Activated gamma-delta T cell (primary cell): ENCODE data around the gene MNAT1.
"Not testable (repeated sequence)": the region's sequence is repeated elsewhere in the genome, so short reads cannot be mapped to it uniquely, and the experiment has no call there.

ENCODE experiments used
- DNase-seq: peaks from one replicate; lab custom pipeline; 2025; lab: John Stamatoyannopoulos, UW

Gene MNAT1

GRCh38 chr14:60882219-60882618 lies 147.7 kb downstream of the MNAT1 start:
- DNase-seq: no peak

GRCh38 chr14:60884134-60884533 lies 149.6 kb downstream of the MNAT1 start:
- DNase-seq: no peak

GRCh38 chr14:60890636-60891035 lies 156.1 kb downstream of the MNAT1 start:
- not testable (repeated sequence) for DNase-seq

GRCh38 chr14:60893911-60894310 lies 159.3 kb downstream of the MNAT1 start:
- DNase-seq: no peak

GRCh38 chr14:60904381-60904780 lies 169.8 kb downstream of the MNAT1 start:
- DNase-seq: no peak

GRCh38 chr14:60905923-60906322 lies 171.4 kb downstream of the MNAT1 start:
- no peak for DNase-seq

- no peak for DNase-seq
Observed at GRCh38 chr14:60915781-60916180, 181.2 kb downstream of the MNAT1 start.

GRCh38 chr14:60922050-60922449 lies 187.5 kb downstream of the MNAT1 start:
- no peak for DNase-seq

- DNase-seq: no peak
Observed at GRCh38 chr14:60925286-60925685, 190.7 kb downstream of the MNAT1 start.

- no peak for DNase-seq
Observed at GRCh38 chr14:60926002-60926401, 191.4 kb downstream of the MNAT1 start.

GRCh38 chr14:60931218-60931617 lies 196.7 kb downstream of the MNAT1 start:
- DNase-seq: no peak

GRCh38 chr14:60933920-60934655 lies 199.5 kb downstream of the MNAT1 start:
- DNase-seq: no peak

GRCh38 chr14:60935319-60935718 lies 200.8 kb downstream of the MNAT1 start:
- no peak for DNase-seq

- DNase-seq: no peak
Observed at GRCh38 chr14:60943637-60944032, 209.1 kb downstream of the MNAT1 start.

- DNase-seq: no peak
Observed at GRCh38 chr14:60944204-60944603, 209.6 kb downstream of the MNAT1 start.

GRCh38 chr14:60945984-60946383 lies 211.4 kb downstream of the MNAT1 start:
- no peak for DNase-seq

GRCh38 chr14:60946773-60947172 lies 212.2 kb downstream of the MNAT1 start:
- DNase-seq: no peak

- DNase-seq: no peak
Observed at GRCh38 chr14:60951776-60952435, 217.3 kb downstream of the MNAT1 start.

GRCh38 chr14:60956202-60956601 lies 221.6 kb downstream of the MNAT1 start:
- DNase-seq: no peak

- DNase-seq: no peak
Observed at GRCh38 chr14:60956632-60957031, 222.1 kb downstream of the MNAT1 start.

GRCh38 chr14:60958146-60958545 lies 223.6 kb downstream of the MNAT1 start:
- DNase-seq: no peak

GRCh38 chr14:60963761-60964160 lies 229.2 kb downstream of the MNAT1 start:
- DNase-seq: no peak

- no peak for DNase-seq
Observed at GRCh38 chr14:60964904-60965303, 230.3 kb downstream of the MNAT1 start.

GRCh38 chr14:60965402-60965801 lies 230.8 kb downstream of the MNAT1 start:
- DNase-seq: no peak
